Retinal pigment epithelial cell (primary cell): ENCODE results near the gene PHC2.
"Not testable (repeated sequence)": the region's sequence is repeated elsewhere in the genome, so short reads cannot be mapped to it uniquely, and the experiment has no call there.

Experiments used
- DNase-seq: peaks from one replicate; pipeline ENCODE4 v3.0.0-alpha.2; 2010; ENCODE audit warnings: low read depth
- H3K4me3 ChIP-seq: 2 replicates; pipeline ENCODE4 v1.5.1; 2011; ENCODE audit warnings: mild to moderate bottlenecking, low read length, control low read depth, moderate library complexity
- CTCF ChIP-seq: conservative IDR thresholded peaks from 2 replicates; pipeline ENCODE4 v1.5.1; 2011; ENCODE audit warnings: low read depth, low read length, control low read depth, inconsistent platforms

The PHC2 gene

GRCh38 chr1:33294071-33295010, 136.6 kb downstream of the PHC2 start:
- DNase-seq: no peak

GRCh38 chr1:33292726-33293340, 138.1 kb downstream of the PHC2 start:
- DNase-seq: no peak
- no peak overlapping the region for H3K4me3 ChIP-seq
- TF ChIP-seq CTCF: no peak

More at GRCh38 chr1:33294071-33295010, 136.6 kb downstream of the PHC2 start:
- no peak overlapping the region for H3K4me3 ChIP-seq
- TF ChIP-seq CTCF: no peak

- not testable (repeated sequence) for DNase-seq, H3K4me3 ChIP-seq
Measured at GRCh38 chr1:33290615-33291014, 140.3 kb downstream of the PHC2 start.

DNA sequence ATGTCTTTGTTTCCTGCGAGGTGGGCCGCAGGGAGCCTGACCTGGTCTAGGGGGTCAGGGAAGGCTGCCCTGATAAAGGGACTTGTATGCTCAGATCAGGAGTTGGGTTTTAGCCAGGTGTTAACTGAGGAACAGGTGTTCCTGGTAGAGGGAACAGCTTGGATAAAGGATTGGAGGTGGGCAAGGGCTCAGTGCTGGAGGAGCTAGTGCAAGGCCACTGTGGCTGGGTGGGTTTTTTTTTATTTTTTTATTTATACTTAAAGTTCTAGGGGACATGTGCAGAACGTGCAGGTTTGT, 141.1 kb downstream of the PHC2 start:
- no peak for TF ChIP-seq CTCF
- H3K4me3 ChIP-seq: no peak overlapping the region
- DNase-seq: no peak

DNA sequence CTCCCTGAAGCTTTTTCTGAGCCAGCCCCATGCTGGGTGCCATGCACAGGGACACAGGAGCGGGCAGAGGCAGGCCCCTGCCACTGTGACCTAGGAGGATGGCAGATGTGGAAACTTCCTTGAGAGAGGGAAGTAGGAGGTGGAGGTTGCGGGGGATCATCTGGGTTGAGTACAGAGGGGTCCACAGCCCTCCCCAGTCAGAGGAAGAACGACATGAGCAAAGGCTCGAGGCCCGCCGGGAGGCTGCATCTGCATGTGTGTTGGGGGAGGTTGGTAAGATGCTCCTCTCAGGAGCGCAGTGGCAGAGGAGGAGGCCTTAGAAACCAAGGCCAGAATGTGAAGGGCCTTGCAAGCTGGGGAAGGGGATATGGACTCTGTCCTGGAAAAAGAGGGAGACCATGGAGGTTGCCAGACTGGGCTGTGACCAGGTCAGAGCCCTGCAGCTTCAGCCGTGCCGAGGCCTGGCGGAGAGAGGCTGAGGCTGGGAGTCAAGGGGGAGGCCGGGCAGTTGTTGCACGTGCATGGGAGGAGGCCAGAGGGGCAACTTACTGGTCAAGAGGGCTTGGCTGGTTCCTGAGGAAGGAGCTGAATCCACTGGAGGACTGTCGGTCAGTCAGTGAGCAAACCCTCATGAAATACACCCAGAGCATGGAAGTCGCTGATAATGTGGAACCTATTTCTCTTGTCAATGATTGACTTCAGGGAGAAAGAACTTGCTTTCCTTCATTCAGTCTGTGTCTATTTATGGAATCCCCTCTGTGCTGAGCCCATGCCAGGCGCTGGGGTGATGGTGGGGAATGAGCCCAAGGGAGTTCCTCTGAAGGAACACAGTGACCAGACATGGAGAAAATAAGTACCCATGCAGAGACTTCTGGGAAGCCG, 141.7 kb downstream of the PHC2 start:
- no peak overlapping the region for H3K4me3 ChIP-seq
- TF ChIP-seq CTCF: no peak
- DNase-seq: no peak

DNA sequence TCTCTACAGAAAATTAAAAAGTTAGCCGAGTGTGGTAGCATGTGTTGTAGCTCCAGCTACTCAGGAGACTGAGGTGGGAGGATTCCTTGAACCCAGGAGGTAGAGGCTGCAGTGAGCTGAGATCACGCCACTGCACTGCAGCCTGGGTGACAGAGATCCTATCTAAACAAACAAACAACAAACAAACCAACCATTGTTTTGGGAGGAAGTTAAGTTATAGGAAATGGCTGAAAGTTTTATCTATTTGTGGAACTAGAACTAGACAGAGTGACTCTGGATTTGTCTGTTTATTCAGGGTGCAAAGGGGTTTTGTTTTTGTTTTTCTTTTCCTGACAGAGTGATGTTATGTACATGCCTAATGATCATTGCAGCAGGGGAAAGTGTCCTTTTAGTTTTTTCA, 143.6 kb downstream of the PHC2 start:
- DNase-seq: no peak
- no peak overlapping the region for H3K4me3 ChIP-seq
- TF ChIP-seq CTCF: no peak

DNA sequence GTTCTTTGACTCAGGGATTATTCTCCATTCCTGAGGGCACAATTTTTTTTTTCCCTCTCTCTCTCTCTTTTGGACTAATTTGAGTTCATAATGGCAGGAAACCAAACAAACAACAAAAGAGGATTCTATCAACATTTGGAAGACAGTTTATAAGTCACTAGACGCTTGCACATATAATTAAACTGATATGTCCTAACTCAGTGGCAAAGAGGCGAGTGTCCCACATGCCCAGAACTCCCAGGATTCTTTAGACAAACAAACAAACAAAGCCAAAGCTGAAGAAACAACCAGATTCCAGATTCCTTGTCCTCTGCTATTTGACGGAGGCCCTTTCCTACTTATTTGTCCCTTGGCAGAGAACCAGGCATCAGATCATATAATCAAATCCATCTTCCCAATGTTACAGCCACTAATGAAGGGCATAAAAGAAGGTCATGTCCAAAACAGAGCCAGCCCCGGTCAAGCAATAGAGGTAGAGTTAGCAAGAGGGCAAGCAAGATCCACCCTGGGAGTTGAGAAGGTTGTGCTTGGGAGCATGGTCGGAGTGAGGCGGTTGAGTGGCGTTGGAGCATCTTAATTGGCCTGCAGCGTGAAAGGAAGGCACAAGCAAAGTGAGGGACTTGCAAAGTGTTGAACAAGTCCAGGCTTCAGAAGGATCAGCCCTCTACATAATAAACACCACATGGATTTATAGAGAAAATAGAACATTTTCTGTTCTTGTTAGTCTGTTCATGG, 144.3 kb downstream of the PHC2 start:
- DNase-seq: no peak
- H3K4me3 ChIP-seq: no peak overlapping the region
- no peak for TF ChIP-seq CTCF
